ENCODE measurements around the gene ARFGEF3. TPM values are rescaled to one million over a fixed set of nuclear protein-coding genes. Genes with fewer than 3 reads are reported as not detected.

ARFGEF3 gene
- total and polyA plus RNA-seq, 11 donors = 0.58 to 11.9 (median 2.5) TPM

GRCh38 chr6:138310821-138311220, 149.1 kb downstream of the ARFGEF3 start:
- TF ChIP-seq, protein P1, sequence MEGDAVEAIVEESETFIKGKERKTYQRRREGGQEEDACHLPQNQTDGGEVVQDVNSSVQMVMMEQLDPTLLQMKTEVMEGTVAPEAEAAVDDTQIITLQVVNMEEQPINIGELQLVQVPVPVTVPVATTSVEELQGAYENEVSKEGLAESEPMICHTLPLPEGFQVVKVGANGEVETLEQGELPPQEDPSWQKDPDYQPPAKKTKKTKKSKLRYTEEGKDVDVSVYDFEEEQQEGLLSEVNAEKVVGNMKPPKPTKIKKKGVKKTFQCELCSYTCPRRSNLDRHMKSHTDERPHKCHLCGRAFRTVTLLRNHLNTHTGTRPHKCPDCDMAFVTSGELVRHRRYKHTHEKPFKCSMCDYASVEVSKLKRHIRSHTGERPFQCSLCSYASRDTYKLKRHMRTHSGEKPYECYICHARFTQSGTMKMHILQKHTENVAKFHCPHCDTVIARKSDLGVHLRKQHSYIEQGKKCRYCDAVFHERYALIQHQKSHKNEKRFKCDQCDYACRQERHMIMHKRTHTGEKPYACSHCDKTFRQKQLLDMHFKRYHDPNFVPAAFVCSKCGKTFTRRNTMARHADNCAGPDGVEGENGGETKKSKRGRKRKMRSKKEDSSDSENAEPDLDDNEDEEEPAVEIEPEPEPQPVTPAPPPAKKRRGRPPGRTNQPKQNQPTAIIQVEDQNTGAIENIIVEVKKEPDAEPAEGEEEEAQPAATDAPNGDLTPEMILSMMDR (IDR thresholded peaks at IDR 0.05) = no peak
- TF ChIP-seq POLR2A (IDR thresholded peaks at IDR 0.05) = no peak
- no peak overlapping the region for H3K27ac ChIP-seq
- intact Hi-C loops (cut with DNase I) = no loop called here
- no peaks in the 10 kb centered on the region for H3K27me3 ChIP-seq
- WGBS, 4 donors = 48 to 98% (median 62%) methylated on average over 2 of the region's 2 CpGs
- H3K9me3 ChIP-seq = no peaks in the 10 kb centered on the region
- no peak for DNase-seq
- ATAC-seq = no peak
- H3K36me3 ChIP-seq = no peaks in the 10 kb centered on the region
- no peak overlapping the region for H3K4me3 ChIP-seq
- H3K4me1 ChIP-seq = peaks cover 0 to 18% (median 0%) of the 10 kb centered on the region in 12 donors

DNA sequence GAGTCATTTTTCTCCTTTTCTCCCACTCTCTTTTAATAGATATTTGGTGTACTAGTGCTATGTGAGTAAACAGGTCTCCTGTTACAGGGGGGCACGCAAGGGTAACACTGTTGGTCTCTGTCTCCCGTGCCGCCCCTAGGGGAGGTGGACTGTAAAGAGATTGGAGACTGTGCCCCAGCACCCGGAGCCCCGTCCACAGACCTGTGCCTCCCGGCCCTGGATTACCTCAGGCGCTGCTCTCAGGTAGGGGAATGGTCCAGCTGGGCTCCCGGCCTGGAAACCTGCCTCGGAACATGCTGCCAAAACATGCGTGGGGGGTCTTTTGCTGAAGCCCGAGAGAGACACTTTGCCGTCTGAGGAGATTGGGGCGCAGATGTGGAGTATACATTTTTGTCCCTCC, 149.5 kb downstream of the ARFGEF3 start:
- DNase-seq (no peak), ATAC-seq (no peak)
- peaks cover 0 to 18% (median 0%) of the 10 kb centered on the region in 12 donors for H3K4me1 ChIP-seq
- H3K4me3 ChIP-seq = no peak overlapping the region
- no peak overlapping the region for H3K27ac ChIP-seq
- no peaks in the 10 kb centered on the region for H3K27me3 ChIP-seq
- no peaks in the 10 kb centered on the region for H3K9me3 ChIP-seq
- 95 to 99% (median 96%) methylated on average over 11 to 13 of the region's 13 CpGs for WGBS, 4 donors
- no peak for TF ChIP-seq POLR2A (IDR thresholded peaks at IDR 0.05)
- TF ChIP-seq, protein P1 (IDR thresholded peaks at IDR 0.05) = no peak
- intact Hi-C loops (cut with DNase I) = no loop called here
- no peaks in the 10 kb centered on the region for H3K36me3 ChIP-seq

DNA sequence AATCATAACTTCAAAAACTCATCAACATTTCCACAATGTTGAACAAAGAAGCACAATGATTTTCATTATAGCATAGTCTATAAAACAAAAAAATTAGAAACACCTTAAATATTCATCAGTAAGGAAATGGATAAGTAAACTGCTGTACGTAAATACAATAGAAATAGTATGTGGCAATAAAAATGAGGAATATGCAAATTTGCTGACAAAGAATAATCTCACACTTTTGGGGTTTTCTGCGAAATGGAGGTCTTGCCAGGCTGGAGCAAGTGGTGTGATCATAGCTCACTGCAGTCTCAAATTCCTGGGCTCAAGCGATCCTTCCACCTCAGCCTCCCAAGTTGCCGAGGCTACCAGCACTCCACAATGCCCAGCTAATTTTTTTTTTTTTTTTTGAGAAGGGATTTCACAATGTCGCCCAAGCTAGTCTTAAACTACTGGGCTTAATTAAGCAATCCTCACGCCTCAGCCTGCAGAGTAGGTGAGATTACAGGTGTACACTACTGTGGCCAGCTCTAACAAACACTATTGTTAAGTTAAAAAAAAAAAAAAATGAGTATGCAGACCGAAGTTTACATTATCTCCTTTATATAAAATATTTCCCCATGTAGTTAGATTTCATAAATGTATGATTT, 157.1 kb downstream of the ARFGEF3 start:
- Histone ChIP-seq H3K36me3 (peaks cover 0 to 4% (median 0%) of the 10 kb centered on the region in 9 donors), H3K4me1 (no peaks in the 10 kb centered on the region), H3K9me3 (no peaks in the 10 kb centered on the region), H3K27me3 (no peaks in the 10 kb centered on the region), H3K27ac (no peak overlapping the region), H3K4me3 (no peak overlapping the region)
- WGBS, 4 donors = 90 to 97% (median 93%) methylated on average over 7 of the region's 7 CpGs
- ATAC-seq (no peak), DNase-seq (no peak)
- TF ChIP-seq POLR2A (IDR thresholded peaks at IDR 0.05) = no peak
- TF ChIP-seq, protein P1 (IDR thresholded peaks at IDR 0.05) = no peak
- intact Hi-C loops (cut with DNase I) = no loop called here

DNA sequence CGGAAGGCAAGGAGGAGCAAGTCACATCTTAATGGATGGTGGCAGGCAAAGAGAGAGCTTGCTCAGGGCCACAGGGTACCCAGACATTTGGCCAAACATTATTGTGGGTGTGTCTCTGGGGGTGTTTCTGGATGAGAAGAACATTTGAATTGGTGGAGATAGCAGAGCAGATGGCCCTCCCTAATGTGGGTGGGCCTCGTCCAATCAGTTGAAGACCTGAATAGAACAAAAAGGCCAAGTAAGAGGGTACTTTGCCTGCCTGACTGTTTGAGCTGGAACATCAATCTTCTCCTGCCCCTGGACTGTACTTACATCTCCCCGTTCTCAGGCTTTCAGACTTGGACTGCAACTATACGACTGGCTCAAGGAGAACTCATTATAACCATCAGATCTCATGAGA, 160.2 kb downstream of the ARFGEF3 start:
- no peaks in the 10 kb centered on the region for H3K4me1 ChIP-seq
- H3K27ac ChIP-seq = no peak overlapping the region
- DNase-seq = no peak
- WGBS, 4 donors = 84 to 98% (median 97%) methylated on average over 4 of the region's 4 CpGs
- no peaks in the 10 kb centered on the region for H3K9me3 ChIP-seq
- intact Hi-C loops (cut with DNase I) = no loop called here
- H3K27me3 ChIP-seq = no peaks in the 10 kb centered on the region
- no peak overlapping the region for H3K4me3 ChIP-seq
- no peak for ATAC-seq
- TF ChIP-seq, protein P1 (IDR thresholded peaks at IDR 0.05) = no peak
- no peak for TF ChIP-seq POLR2A (IDR thresholded peaks at IDR 0.05)
- peaks cover 0 to 4% (median 0%) of the 10 kb centered on the region in 9 donors for H3K36me3 ChIP-seq

Data from heart left ventricle (tissue), 16 donors.